Lung (tissue), 12 donors: ENCODE results near the gene VCL. TPM values are rescaled to one million over a fixed set of nuclear protein-coding genes. Genes with fewer than 3 reads are reported as not detected.

Source experiments
- ATAC-seq: fragments of 200-7000 bp; cut with Tn5 transposase; one replicate; pipeline ENCODE4 v1.9.1; 2020; ENCODE audit warnings: moderate number of reproducible peaks; ENCODE audit not compliant: insufficient read depth, low FRiP score
- DNase-seq, 3 donors: peaks; one replicate each; pipeline ENCODE4 v3.0.0-alpha.2; 2013 to 2017
- H3K27ac ChIP-seq, 2 donors: one replicate each; pipeline ENCODE4 v1.5.1; 2013; ENCODE audit warnings: mild to moderate bottlenecking in 2 of 2, moderate library complexity in 2 of 2, control low read depth in 1 of 2, inconsistent platforms in 1 of 2, low read depth in 1 of 2, low read length in 1 of 2
- H3K27me3 ChIP-seq, 3 donors: one replicate each; pipeline ENCODE4 v1.5.1; 2013; ENCODE audit warnings: low read length in 2 of 3; ENCODE audit not compliant: control insufficient read depth in 3 of 3, insufficient read depth in 3 of 3
- H3K36me3 ChIP-seq, 4 donors: one replicate each; pipeline ENCODE4 v1.5.1; 2013; ENCODE audit warnings: low read length in 4 of 4, mild to moderate bottlenecking in 1 of 4, moderate library complexity in 1 of 4; ENCODE audit not compliant: control insufficient read depth in 4 of 4, insufficient read depth in 4 of 4
- H3K4me1 ChIP-seq, 5 donors: one replicate each; pipeline ENCODE4 v1.5.1; 2013; ENCODE audit warnings: low read length in 5 of 5, mild to moderate bottlenecking in 2 of 5, moderate library complexity in 1 of 5; ENCODE audit not compliant: control insufficient read depth in 5 of 5, insufficient read depth in 5 of 5
- H3K4me3 ChIP-seq: one replicate; pipeline ENCODE4 v1.5.1; 2013; ENCODE audit warnings: mild to moderate bottlenecking, control low read depth, moderate library complexity
- H3K9ac ChIP-seq, 2 donors: one replicate each; pipeline ENCODE4 v1.5.1; 2013; ENCODE audit warnings: low read length in 2 of 2, control low read depth in 1 of 2; ENCODE audit not compliant: insufficient read depth in 1 of 2
- H3K9me3 ChIP-seq, 4 donors: one replicate each; pipeline ENCODE4 v1.5.1; 2013; ENCODE audit warnings: low read length in 3 of 4, mild to moderate bottlenecking in 1 of 4, moderate library complexity in 1 of 4; ENCODE audit not compliant: control insufficient read depth in 4 of 4, insufficient read depth in 3 of 4
- CTCF ChIP-seq: IDR thresholded peaks from 2 replicates; pipeline ENCODE4 v1.5.1; 2012; ENCODE audit warnings: mild to moderate bottlenecking; ENCODE audit errors: control extremely low read depth, extremely low read depth
- WGBS, 2 donors: extraction: QIAGEN DNeasy Blood & Tissue Kit; methylation state at CpG; one replicate each; pipeline ENCODE4 v1.1.7; 2013; 5-methylcytosine and 5-hydroxymethylcytosine counted together
- polyA plus RNA-seq, 2 donors: library from polyadenylated mRNA; stranded (reverse); fragments of 200-250 nt; gene quantifications; one replicate each; pipeline ENCODE4 v1.2.1, GENCODE V29; 2013
- total RNA-seq, 2 donors: library from RNA; depleted of rRNA in 1 of 2; stranded (reverse); fragments of >200 nt in 1 of 2; gene quantifications; one replicate each; pipeline ENCODE4 v1.2.1, GENCODE V29; 2014 to 2021
- donor health status: control.
- donor health status: control.
- donor health status: Bipolar disorder and iron deficiency.
- donor health status: healthy.
- donor health status: DM: yes; HTN: yes; CAD: no.

The VCL gene
- total and polyA plus RNA-seq, 4 donors, result 24.5 to 181 (median 86.3) TPM

GRCh38 chr10:74024600-74024999 is 26.7 kb downstream of the VCL start:
- H3K4me1 ChIP-seq, result peaks cover 0 to 34% (median 11%) of the 10 kb centered on the region in 5 donors
- no peaks in the 10 kb centered on the region for H3K27me3 ChIP-seq
- no peaks in the 10 kb centered on the region for H3K9me3 ChIP-seq
- ATAC-seq (no peak), DNase-seq (no peak)
- H3K4me3 ChIP-seq, result no peak overlapping the region
- TF ChIP-seq CTCF, result no peak
- no peak overlapping the region for H3K9ac ChIP-seq
- H3K27ac ChIP-seq, result no peak overlapping the region
- peaks cover 0 to 4% (median under 1%) of the 10 kb centered on the region in 4 donors for H3K36me3 ChIP-seq

- peak overlapping the region in 1 of 2 donors; percentile 1 for H3K27ac ChIP-seq
- no peaks in the 10 kb centered on the region for H3K9me3 ChIP-seq
- no peaks in the 10 kb centered on the region for H3K27me3 ChIP-seq
- DNase-seq (no peak), ATAC-seq (no peak)
- H3K4me3 ChIP-seq, result no peak overlapping the region
- H3K36me3 ChIP-seq, result peaks cover 0 to 8% (median under 1%) of the 10 kb centered on the region in 4 donors
- peaks cover 0 to 36% (median 14%) of the 10 kb centered on the region in 5 donors for H3K4me1 ChIP-seq
- 47 to 68% methylated on average over 5 of the region's 5 CpGs for WGBS, 2 donors
- no peak for TF ChIP-seq CTCF
- H3K9ac ChIP-seq, result no peak overlapping the region
Measured at GRCh38 chr10:74025380-74025978, 27.6 kb downstream of the VCL start.

- Histone ChIP-seq H3K4me1 (peaks cover 0 to 35% (median 14%) of the 10 kb centered on the region in 5 donors), H3K36me3 (peaks cover 0 to 9% (median under 1%) of the 10 kb centered on the region in 4 donors), H3K9ac (no peak overlapping the region), H3K27me3 (no peaks in the 10 kb centered on the region), H3K4me3 (no peak overlapping the region), H3K9me3 (no peaks in the 10 kb centered on the region), H3K27ac (peak overlapping the region in 1 of 2 donors; percentile 2)
- TF ChIP-seq CTCF, result no peak
- no peak for ATAC-seq
- 57 to 74% methylated on average over 3 of the region's 3 CpGs for WGBS, 2 donors
- peak in 1 of 3 donors; percentile 50 for DNase-seq
Measured at GRCh38 chr10:74026428-74027015, 28.6 kb downstream of the VCL start.
